ENCODE results near the gene RPUSD1. TPM values are rescaled to one million over a fixed set of nuclear protein-coding genes. Genes with fewer than 3 reads are reported as not detected.

Gene RPUSD1
- total RNA-seq, 4 donors from 2014 or later, result 13.4 to 25.8 (median 22.1) TPM

- Histone ChIP-seq H3K27ac (no peak overlapping the region), H3K9me3 (peaks cover 0 to 48% (median 0%) of the 10 kb centered on the region in 3 donors), H3K4me3 (no peak overlapping the region), H3K27me3 (peaks cover 62% of the 10 kb centered on the region), H3K36me3 (no peaks in the 10 kb centered on the region), H3K4me1 (no peaks in the 10 kb centered on the region)
- 80% methylated on average over 3 of the region's 35 CpGs; no CpG with 5 or more reads in 1 of the 2 donors for WGBS, 2 donors (ENCODE audit: low coverage in 1 of 2)
- no peak for TF ChIP-seq EP300 (IDR thresholded peaks at IDR 0.05)
- ATAC-seq, result no peak
Measured at GRCh38 chr16:832652-833336, 44.6 kb upstream of the RPUSD1 start.

GRCh38 chr16:831571-832413, 43.6 kb upstream of the RPUSD1 start:
- Histone ChIP-seq H3K4me3 (no peak overlapping the region), H3K36me3 (no peaks in the 10 kb centered on the region), H3K27me3 (peaks cover 63% of the 10 kb centered on the region), H3K27ac (no peak overlapping the region), H3K4me1 (no peaks in the 10 kb centered on the region), H3K9me3 (peaks cover 0 to 38% (median 0%) of the 10 kb centered on the region in 3 donors)
- ATAC-seq, result no peak
- WGBS, 2 donors (ENCODE audit: low coverage in 1 of 2), result no CpG with 5 or more reads among the region's 27 CpGs
- TF ChIP-seq POLR2AphosphoS5 (IDR thresholded peaks at IDR 0.05), result no peak
- TF ChIP-seq EP300 (IDR thresholded peaks at IDR 0.05), result no peak
- no peak for TF ChIP-seq POLR2A (IDR thresholded peaks at IDR 0.05)
- no peak for TF ChIP-seq CTCF (IDR thresholded peaks at IDR 0.05)

- no peak for ATAC-seq
Measured at GRCh38 chr16:830871-831570, 42.8 kb upstream of the RPUSD1 start.

GRCh38 chr16:830107-830870, 42.1 kb upstream of the RPUSD1 start:
- H3K27ac ChIP-seq, result no peak overlapping the region
- H3K4me1 ChIP-seq, result peaks cover 0 to 5% (median 2%) of the 10 kb centered on the region in 3 donors
- no peak for TF ChIP-seq CTCF (IDR thresholded peaks at IDR 0.05)
- no peak for TF ChIP-seq EP300 (IDR thresholded peaks at IDR 0.05)
- TF ChIP-seq POLR2A (IDR thresholded peaks at IDR 0.05), result no peak
- TF ChIP-seq POLR2AphosphoS5 (IDR thresholded peaks at IDR 0.05), result no peak
- ATAC-seq, result no peak
- H3K36me3 ChIP-seq, result no peaks in the 10 kb centered on the region
- WGBS, 2 donors (ENCODE audit: low coverage in 1 of 2), result 87% methylated on average over 3 of the region's 43 CpGs; no CpG with 5 or more reads in 1 of the 2 donors
- H3K27me3 ChIP-seq, result peaks cover 67% of the 10 kb centered on the region
- peaks cover 0 to 23% (median 0%) of the 10 kb centered on the region in 3 donors for H3K9me3 ChIP-seq
- H3K4me3 ChIP-seq, result no peak overlapping the region

More at GRCh38 chr16:830871-831570, 42.8 kb upstream of the RPUSD1 start:
- no peak for TF ChIP-seq POLR2A (IDR thresholded peaks at IDR 0.05)
- no peak for TF ChIP-seq CTCF (IDR thresholded peaks at IDR 0.05)
- no peak for TF ChIP-seq EP300 (IDR thresholded peaks at IDR 0.05)
- no peak for TF ChIP-seq POLR2AphosphoS5 (IDR thresholded peaks at IDR 0.05)
- Histone ChIP-seq H3K4me3 (no peak overlapping the region), H3K9me3 (peaks cover 0 to 30% (median 0%) of the 10 kb centered on the region in 3 donors), H3K36me3 (no peaks in the 10 kb centered on the region), H3K27ac (no peak overlapping the region), H3K27me3 (peaks cover 63% of the 10 kb centered on the region), H3K4me1 (no peaks in the 10 kb centered on the region)
- WGBS, 2 donors (ENCODE audit: low coverage in 1 of 2), result 65% methylated on average over 8 of the region's 24 CpGs; no CpG with 5 or more reads in 1 of the 2 donors

Measured in gastroesophageal sphincter (tissue), 4 donors.